Choroid plexus epithelial cell (primary cell): ENCODE results near the gene ZFP36L1.

ENCODE experiments used
- DNase-seq: peaks from one replicate; pipeline ENCODE4 v3.0.0-alpha.2; 2010; ENCODE audit warnings: low read depth
- H3K4me3 ChIP-seq: 2 replicates; pipeline ENCODE4 v1.5.1; 2011; ENCODE audit warnings: low read depth, mild to moderate bottlenecking, control low read depth, low read length, moderate library complexity
- CTCF ChIP-seq: conservative IDR thresholded peaks from 2 replicates; pipeline ENCODE4 v1.5.1; 2011; ENCODE audit warnings: low read depth, mild to moderate bottlenecking, control low read depth, inconsistent platforms, low read length, moderate library complexity

ZFP36L1 gene

GRCh38 chr14:68806526-68807147 lies 13.8 kb upstream of the ZFP36L1 start:
- H3K4me3 ChIP-seq = no peak overlapping the region
- DNase-seq = no peak
- TF ChIP-seq CTCF = no peak

GRCh38 chr14:68805414-68805813 lies 12.5 kb upstream of the ZFP36L1 start:
- H3K4me3 ChIP-seq = no peak overlapping the region
- no peak for DNase-seq
- no peak for TF ChIP-seq CTCF

- DNase-seq = no peak
- no peak overlapping the region for H3K4me3 ChIP-seq
- TF ChIP-seq CTCF = no peak
Measured at GRCh38 chr14:68801631-68802030, 8.8 kb upstream of the ZFP36L1 start.

- no peak for TF ChIP-seq CTCF
- H3K4me3 ChIP-seq = no peak overlapping the region
- DNase-seq = no peak
Measured at GRCh38 chr14:68800953-68801352, 8.1 kb upstream of the ZFP36L1 start.

- no peak for DNase-seq
- H3K4me3 ChIP-seq = no peak overlapping the region
- no peak for TF ChIP-seq CTCF
Measured at GRCh38 chr14:68800390-68800789, 7.5 kb upstream of the ZFP36L1 start.

GRCh38 chr14:68798621-68799020 lies 5.8 kb upstream of the ZFP36L1 start:
- no peak for DNase-seq
- no peak for TF ChIP-seq CTCF
- no peak overlapping the region for H3K4me3 ChIP-seq

- H3K4me3 ChIP-seq = no peak overlapping the region
- TF ChIP-seq CTCF = no peak
- DNase-seq = no peak
Measured at GRCh38 chr14:68797121-68797670, 4.3 kb upstream of the ZFP36L1 start.
